Adrenal gland (tissue), 12 donors: Measurements from ENCODE around the gene SHROOM2. TPM values are rescaled to one million over a fixed set of nuclear protein-coding genes. Genes with fewer than 3 reads are reported as not detected.
A peak's percentile ranks its signal among the peaks of the same experiment; 100 is the strongest.

Source experiments
- DNase-seq, 7 donors: peaks; one replicate each; pipeline ENCODE4 v3.0.0-alpha.2; 2019 to 2020
- H3K27ac ChIP-seq, 5 donors: fragments of 200-600 bp; sonication (generic) in 4 of 5; 1 replicate in 3 of 5; 2 replicates in 2 of 5; pipeline versions ENCODE4 v1.5.1 to v1.8.0; 2016 to 2020; ENCODE audit warnings: mild to moderate bottlenecking in 1 of 5
- H3K27me3 ChIP-seq: fragments of 200-600 bp; 2 replicates; pipeline ENCODE4 v1.8.0; 2021
- H3K36me3 ChIP-seq, 2 donors: fragments of 200-600 bp; replicated peaks in 1 of 2; 1 replicate in 1 of 2; 2 replicates in 1 of 2; pipeline versions ENCODE4 v1.5.1 to v1.8.0; 2018 to 2022
- H3K4me1 ChIP-seq, 2 donors: fragments of 200-600 bp; replicated peaks in 1 of 2; 1 replicate in 1 of 2; 2 replicates in 1 of 2; pipeline versions ENCODE4 v1.5.1 to v1.8.0; 2018 to 2021
- H3K4me3 ChIP-seq, 4 donors: fragments of 200-600 bp; sonication (generic) in 3 of 4; one replicate each; pipeline ENCODE4 v1.5.1; 2016 to 2018
- H3K9me3 ChIP-seq, 3 donors: fragments of 200-600 bp; sonication (generic) in 1 of 3; replicated peaks in 1 of 3; 1 replicate in 2 of 3; 2 replicates in 1 of 3; pipeline versions ENCODE4 v1.5.1 to v1.8.0; 2016 to 2021
- POLR2A ChIP-seq, 2 donors: fragments of 450-650 bp; IDR thresholded peaks; one replicate each; pipeline ENCODE4 v1.6.1; 2017; ENCODE audit warnings: antibody characterized with exemption in 2 of 2, mild to moderate bottlenecking in 2 of 2, moderate library complexity in 1 of 2
- WGBS, 4 donors: extraction: QIAGEN DNeasy Blood & Tissue Kit in 2 of 4; methylation state at CpG; one replicate each; pipeline versions ENCODE4 v1.1.5 to v1.1.7; 2013 to 2017; 5-methylcytosine and 5-hydroxymethylcytosine counted together
- intact Hi-C, 2 donors: fragments of 100-400 bp; cut with DNase I; formaldehyde crosslinking; loops; one replicate each; pipeline versions ENCODE4 v1.14.1 to v1.15.0; 2022 to 2023
- polyA plus RNA-seq, 3 donors: library from polyadenylated mRNA; stranded (reverse); fragments of 200-250 nt in 2 of 3; fragments of 350-450 nt in 1 of 3; fragmentation: Illumina TruSeq in 1 of 3; extraction: RNeasy Lipid Tissue Mini Kit (QIAGEN cat#74804) in 1 of 3; gene quantifications; one replicate each; pipeline ENCODE4 v1.2.3, GENCODE V29; 2013 to 2014
- total RNA-seq, 9 donors: library from RNA; depleted of rRNA in 4 of 9; stranded (reverse); fragments of >200 nt in 4 of 9; fragments of 120-200 nt in 1 of 9; fragmentation: NEBNext Ultra II Directional in 1 of 9; extraction: Animal tissue kit (Norgen Biotek cat#: 25700) in 1 of 9; gene quantifications; one replicate each; pipeline versions ENCODE4 v1.1.0 to v1.2.4, GENCODE V29; 2013 to 2023
- TF ChIP-seq, protein P1 (sequence below), 6 experiments: fragments of 450-650 bp in 4 of 6; fragments of 200-600 bp in 2 of 6; sonication (generic) in 1 of 6; IDR thresholded peaks; 1 replicate in 5 of 6; 2 replicates in 1 of 6; pipeline versions ENCODE4 v1.5.1 to v1.8.0; 2016 to 2021; ENCODE audit warnings: antibody characterized with exemption in 6 of 6, mild to moderate bottlenecking in 2 of 6, moderate library complexity in 1 of 6
- donor health status: healthy with polysubstance abuse.
- donor health status: Bipolar disorder and iron deficiency.
- donor health status: DM: yes; HTN: yes; CAD: no.
- donor health status: DM: no; HTN: no; CAD: no.
- donor health status: DM: no; HTN: no; CAD: no.
- donor health status: DM: yes; HTN: yes; CAD: no.

Gene SHROOM2
- total and polyA plus RNA-seq, 12 donors, result 1.7 to 7.2 (median 4.0) TPM

DNA sequence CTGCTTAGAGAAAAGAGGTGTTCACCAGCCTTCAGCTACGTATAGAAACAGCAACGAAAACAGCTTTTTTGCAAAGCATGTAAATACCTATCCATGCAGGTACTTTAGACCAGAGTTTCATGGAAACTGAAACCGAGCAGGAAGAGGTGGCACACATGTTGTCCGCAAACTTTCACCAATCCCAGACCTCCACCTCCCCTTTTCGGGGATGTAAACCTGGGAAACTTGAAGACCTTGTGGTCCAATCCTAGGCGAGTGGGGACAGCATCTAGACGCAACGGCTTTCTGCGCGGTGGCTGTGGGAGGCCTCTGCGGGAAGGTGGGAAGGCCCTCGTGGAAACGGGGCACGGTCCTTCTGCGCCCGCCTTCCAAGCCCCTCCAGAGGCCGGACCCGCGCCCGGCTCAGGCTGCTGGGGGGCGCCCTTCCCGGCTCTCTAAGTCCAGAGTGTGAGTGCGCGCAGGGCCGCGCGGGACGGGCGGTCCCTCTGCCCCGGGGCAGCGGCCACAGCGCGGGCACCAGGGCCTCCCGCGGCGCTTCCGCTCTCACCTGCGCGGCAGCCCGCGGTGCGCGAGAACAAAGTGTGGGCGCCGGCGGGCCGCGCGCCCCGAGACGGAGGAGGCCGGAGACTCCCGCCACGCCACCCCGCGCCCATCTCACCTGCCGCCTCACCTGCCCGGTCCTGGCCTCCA is 830 bp upstream of the SHROOM2 start:
- WGBS, 4 donors, result 16 to 90% (median 32%) methylated on average over 3 to 47 of the region's 58 CpGs
- Histone ChIP-seq H3K9me3 (no peaks in the 10 kb centered on the region), H3K27ac (no peak overlapping the region), H3K27me3 (peaks cover 34% of the 10 kb centered on the region), H3K4me3 (peak overlapping the region in 1 of 4 donors; percentile 57), H3K36me3 (no peaks in the 10 kb centered on the region), H3K4me1 (no peaks in the 10 kb centered on the region)
- intact Hi-C loops, result no loop called here
- DNase-seq, result no peak
- TF ChIP-seq POLR2A (IDR thresholded peaks at IDR 0.05), result no peak
- TF ChIP-seq, protein P1, sequence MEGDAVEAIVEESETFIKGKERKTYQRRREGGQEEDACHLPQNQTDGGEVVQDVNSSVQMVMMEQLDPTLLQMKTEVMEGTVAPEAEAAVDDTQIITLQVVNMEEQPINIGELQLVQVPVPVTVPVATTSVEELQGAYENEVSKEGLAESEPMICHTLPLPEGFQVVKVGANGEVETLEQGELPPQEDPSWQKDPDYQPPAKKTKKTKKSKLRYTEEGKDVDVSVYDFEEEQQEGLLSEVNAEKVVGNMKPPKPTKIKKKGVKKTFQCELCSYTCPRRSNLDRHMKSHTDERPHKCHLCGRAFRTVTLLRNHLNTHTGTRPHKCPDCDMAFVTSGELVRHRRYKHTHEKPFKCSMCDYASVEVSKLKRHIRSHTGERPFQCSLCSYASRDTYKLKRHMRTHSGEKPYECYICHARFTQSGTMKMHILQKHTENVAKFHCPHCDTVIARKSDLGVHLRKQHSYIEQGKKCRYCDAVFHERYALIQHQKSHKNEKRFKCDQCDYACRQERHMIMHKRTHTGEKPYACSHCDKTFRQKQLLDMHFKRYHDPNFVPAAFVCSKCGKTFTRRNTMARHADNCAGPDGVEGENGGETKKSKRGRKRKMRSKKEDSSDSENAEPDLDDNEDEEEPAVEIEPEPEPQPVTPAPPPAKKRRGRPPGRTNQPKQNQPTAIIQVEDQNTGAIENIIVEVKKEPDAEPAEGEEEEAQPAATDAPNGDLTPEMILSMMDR (IDR thresholded peaks at IDR 0.05), result no peak

DNA sequence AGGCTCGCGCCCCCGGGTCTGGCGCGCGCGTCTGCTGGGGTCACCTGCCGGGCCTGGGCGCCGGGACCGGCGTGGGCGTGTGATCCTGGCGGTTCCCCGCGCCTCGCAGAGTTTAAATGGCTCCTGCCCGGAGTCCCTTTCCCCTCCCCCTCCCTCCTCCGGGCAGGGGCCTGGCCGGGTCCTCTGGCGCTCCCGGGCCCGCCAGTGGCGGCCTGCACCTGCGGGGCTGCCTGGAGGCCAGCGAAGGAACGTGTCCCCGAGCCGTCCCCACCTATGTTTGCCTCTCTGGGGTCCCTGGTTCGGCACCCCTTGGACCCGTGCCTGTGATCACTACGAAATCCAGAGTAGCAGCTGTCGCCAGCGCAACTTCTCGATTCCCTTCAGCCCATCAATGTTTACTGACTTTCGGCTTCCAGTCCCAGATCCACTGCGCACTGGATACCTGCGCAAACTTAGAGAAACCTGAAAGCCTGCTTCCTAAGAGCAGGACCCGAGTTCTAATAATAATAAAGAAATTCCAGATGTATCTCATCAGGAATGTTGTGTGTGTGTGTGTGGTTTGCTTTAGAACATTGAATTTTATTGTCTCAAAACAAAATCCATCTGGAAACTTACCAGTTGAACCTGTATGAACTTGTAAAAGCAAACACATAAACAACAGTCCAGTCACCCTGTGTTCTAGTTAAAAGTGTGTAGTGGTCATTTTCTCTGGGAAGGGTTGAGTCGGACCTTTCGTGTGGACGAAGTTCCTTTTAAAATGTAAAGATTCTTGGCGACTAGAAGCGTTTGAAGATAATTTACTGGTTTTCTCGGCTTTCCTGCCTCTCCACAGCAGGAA is 788 bp downstream of the SHROOM2 start:
- 8 to 28% (median 13%) methylated on average over 7 to 45 of the region's 45 CpGs for WGBS, 4 donors
- intact Hi-C loops, result no loop called here
- peak in 3 of 7 donors; percentile 5 to 16 (median 15) for DNase-seq
- H3K27ac ChIP-seq, result peak overlapping the region in 1 of 5 donors; percentile 45
- TF ChIP-seq POLR2A (IDR thresholded peaks at IDR 0.05), result no peak
- TF ChIP-seq, protein P1 (IDR thresholded peaks at IDR 0.05), result no peak
- H3K9me3 ChIP-seq, result no peaks in the 10 kb centered on the region
- H3K4me3 ChIP-seq, result peak overlapping the region in 2 of 4 donors; percentile 9 to 57
- no peaks in the 10 kb centered on the region for H3K36me3 ChIP-seq
- H3K4me1 ChIP-seq, result no peaks in the 10 kb centered on the region
- peaks cover 34% of the 10 kb centered on the region for H3K27me3 ChIP-seq

DNA sequence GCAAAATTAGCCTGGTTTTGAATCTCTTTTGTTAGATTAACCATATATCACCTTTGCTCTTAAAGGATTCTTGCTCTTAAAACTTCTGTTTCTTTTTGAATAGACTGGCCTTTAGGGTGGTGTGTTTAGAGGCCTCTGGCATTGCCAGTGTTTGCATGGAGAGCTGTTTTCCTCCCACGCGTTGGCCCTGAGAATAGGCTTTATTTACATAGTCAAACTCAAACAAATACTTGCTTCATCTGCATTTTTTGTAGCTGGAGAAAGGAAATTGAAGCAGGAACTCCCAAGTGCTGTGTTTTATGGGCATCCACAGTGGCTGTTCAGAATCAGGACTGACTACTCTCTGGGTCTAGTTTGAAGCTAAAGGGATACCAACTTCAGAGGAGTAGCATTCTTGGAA is 2.7 kb downstream of the SHROOM2 start:
- H3K27me3 ChIP-seq, result peaks cover 34% of the 10 kb centered on the region
- H3K27ac ChIP-seq, result no peak overlapping the region
- TF ChIP-seq, protein P1 (IDR thresholded peaks at IDR 0.05), result no peak
- no peaks in the 10 kb centered on the region for H3K36me3 ChIP-seq
- intact Hi-C loops, result no loop called here
- DNase-seq, result no peak
- no peaks in the 10 kb centered on the region for H3K9me3 ChIP-seq
- no peaks in the 10 kb centered on the region for H3K4me1 ChIP-seq
- H3K4me3 ChIP-seq, result no peak overlapping the region
- 27 to 57% (median 40%) methylated on average over 2 of the region's 2 CpGs for WGBS, 4 donors

DNA sequence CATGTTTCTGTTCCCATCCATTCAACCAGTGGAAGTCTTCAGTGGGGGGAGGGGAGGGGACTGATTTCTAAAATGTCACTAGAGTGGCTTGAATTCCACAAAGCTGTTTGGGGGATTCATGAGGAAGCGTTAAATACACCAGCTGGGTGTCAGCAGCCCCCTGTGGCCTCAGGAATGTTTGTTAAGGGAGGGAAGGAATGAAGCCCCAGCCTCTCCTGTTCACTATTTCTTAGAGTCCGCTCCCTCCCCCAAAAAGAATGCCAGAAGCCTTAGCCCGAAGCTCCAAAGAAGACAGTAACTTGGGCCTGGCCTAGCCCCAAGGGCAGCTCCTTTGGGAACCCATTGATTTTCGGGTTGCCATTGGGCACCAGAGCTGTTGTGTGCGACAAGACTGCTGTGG is 3.3 kb downstream of the SHROOM2 start:
- H3K27me3 ChIP-seq, result peaks cover 34% of the 10 kb centered on the region
- H3K27ac ChIP-seq, result no peak overlapping the region
- intact Hi-C loops, result no loop called here
- 45 to 81% (median 67%) methylated on average over 1 to 5 of the region's 5 CpGs for WGBS, 4 donors
- DNase-seq, result no peak
- no peaks in the 10 kb centered on the region for H3K4me1 ChIP-seq
- no peak overlapping the region for H3K4me3 ChIP-seq
- no peaks in the 10 kb centered on the region for H3K9me3 ChIP-seq
- TF ChIP-seq POLR2A (IDR thresholded peaks at IDR 0.05), result no peak
- TF ChIP-seq, protein P1 (IDR thresholded peaks at IDR 0.05), result no peak
- no peaks in the 10 kb centered on the region for H3K36me3 ChIP-seq
